Stimulated activated CD4-positive, alpha-beta T cell treated with anti-CD3 and anti-CD28 coated beads, Interleukin-4, amount 100 ng/mL, for 1 hour (primary cell): Measurements from ENCODE around the gene SLC6A13.
"Not testable (repeated sequence)": the region's sequence is repeated elsewhere in the genome, so short reads cannot be mapped to it uniquely, and the experiment has no call there.

ENCODE experiments used
- DNase-seq: peaks from one replicate; pipeline ENCODE4 v3.0.0-alpha.2; 2020

Gene SLC6A13

DNA sequence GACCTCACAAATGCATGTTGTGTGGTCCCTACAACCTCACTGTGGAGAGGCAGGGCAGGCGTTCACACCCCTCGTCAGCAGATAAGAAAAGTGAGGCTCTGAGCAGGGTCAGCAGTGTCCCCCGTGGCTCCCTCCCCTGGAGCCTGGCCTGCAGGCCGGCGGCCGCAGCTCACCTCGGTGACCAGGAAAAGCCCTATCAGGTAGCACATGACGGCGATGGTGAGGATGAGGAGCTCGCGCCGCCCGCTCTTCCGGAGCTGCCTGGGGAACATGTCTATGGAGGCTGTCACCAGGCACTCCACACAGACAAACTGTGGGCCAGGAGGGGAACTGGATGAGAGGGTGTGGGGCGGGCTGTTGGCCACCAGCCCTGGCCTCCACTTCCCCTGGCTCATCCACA lies 66.7 kb downstream of the SLC6A13 start:
- no peak for DNase-seq

DNA sequence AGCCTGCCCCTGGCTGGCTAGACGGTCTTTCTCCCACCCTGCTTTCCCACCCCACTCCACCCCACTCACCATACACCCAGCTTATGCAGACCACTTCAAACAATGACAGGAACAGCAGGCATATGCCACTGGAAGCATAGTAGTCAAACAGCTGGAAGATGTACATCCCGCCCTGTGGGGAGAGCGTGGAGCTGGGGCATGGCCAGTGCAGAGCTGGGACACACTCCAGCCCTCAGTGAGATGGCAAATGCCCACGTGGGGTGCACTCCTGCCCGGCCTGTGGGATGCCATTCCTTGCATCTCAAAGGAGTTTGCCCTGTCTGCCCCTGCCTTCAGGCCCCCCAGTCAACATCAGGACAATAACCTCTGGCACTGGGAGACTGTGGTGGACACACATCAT lies 67.5 kb downstream of the SLC6A13 start:
- no peak for DNase-seq

DNA sequence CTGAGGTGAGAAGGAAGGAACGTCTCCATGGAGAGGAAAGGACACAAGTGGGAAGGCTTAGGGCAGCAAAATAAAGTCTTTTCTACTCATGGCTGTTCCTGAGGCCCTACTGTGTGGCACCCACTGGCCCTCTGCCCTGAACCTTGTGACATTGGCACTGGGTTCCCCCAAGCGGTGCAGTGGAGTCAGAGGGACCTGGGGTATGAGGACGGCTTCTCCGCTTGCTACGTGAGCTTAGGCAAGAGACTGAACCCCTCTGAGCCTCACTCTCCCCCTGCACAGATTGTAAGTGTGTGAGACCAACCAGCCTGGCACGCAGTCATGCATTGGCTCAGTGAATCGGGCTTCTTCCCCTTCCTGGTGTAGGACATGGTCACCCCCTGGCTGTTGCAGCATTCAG lies 68.4 kb downstream of the SLC6A13 start:
- no peak for DNase-seq

DNA sequence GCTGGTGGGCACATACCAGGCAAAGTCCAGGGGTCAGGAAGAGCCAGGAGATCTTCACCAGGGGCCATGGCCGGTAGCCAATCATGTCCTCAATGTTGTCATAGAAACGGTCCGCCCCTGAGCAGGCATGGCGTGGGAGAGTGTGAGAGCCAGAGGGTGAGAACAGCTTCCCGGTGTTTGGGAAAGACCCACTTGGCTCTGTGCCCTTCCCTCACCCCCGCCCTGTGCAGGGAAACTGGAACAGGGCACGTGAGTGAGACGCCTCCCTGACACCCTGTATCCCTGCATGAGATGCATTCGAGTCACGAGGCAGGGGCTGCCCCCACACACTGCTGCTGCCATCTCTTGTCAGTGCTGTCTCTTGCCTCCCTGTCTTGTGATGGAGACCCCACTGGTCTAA lies 69.4 kb downstream of the SLC6A13 start:
- DNase-seq, result no peak

DNA sequence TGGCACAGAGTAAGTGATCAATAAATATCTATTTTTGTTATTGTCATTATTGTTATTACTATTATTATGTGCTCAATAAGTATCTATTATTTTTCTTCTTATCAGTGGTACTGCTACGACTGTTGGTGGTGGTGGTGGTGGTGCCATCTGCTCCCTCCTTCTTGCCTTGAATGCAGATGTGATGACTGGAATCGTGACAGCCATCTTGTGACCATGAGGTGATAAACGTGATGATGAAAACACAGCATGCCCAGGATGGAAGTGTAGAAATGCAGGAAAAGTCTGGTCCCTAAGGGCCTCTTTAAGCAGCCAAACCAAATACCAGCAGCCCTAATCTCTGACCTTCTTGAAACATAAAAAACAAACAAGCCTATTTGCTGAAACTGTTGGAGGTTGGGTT lies 71.1 kb downstream of the SLC6A13 start:
- no peak for DNase-seq

DNA sequence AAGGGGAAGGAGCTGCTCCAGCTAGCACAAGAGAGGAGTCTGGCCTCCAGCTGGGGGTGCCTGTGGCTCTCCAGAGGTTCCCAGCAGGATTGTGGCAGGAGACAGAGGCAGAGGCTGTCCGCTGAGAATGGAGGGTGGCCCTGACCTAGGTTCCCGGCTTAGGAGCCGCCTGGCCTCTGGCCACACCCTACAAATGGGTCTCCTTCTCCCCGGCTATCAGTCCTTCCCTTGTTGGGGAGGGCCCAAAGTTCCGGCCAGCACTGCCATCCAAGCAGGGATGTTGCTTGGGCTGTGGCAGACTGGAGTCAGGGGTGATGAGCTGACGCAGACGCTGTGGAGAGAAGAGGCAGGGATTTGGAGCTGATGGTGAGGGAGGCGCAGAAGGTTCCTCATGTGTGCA lies 71.8 kb downstream of the SLC6A13 start:
- no peak for DNase-seq

DNA sequence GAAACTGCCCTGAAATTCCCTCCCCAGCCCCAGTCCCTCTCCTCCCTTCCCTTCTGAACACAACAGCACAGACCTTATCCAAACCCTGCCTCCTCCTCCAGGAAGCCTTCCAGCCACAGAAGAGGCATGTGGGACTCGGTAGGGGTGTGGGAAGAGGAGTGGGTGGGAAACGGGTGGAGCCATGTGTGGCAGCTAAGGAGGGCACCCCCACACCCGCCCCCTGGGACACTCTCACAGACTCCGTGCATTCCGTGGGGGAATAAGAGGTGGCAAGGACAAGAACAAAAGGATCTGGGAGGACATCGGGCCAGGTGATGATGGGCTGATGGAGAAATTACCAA lies 73.0 kb downstream of the SLC6A13 start:
- no peak for DNase-seq

DNA sequence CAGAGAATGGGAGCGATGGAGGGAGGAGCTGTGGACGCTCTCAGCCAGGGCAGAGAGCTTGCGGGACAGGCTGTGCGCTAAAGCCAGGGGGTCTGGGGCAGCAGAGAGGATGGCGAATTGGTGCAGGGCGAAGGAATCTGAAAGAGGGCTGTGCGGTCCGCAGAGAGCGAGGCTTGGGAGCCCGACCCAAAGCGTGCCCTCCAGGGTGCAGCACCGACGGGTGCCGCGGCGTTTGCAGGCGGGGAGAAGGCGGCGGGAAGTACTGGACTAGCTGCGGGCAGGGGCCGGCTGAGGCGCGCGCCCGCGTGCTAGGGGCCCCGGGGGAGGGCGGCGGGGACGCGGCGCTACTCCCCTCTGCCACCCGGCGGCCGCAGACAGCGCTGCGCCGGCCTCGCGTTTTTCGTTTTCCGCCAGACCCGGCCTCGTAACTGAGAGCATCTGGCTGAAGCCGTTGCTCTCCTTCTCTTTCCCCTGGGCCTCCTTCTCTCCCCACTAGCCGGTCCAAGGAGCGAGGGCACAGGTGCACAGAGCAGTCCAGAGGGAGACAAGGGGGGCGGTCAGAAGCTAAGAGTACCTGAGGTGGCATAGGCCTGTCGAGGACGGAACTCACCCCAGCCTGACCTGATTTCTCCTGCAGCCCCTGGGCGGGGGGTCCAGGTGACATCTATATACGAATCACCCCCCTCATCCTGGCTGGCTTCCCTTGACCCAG lies 73.6 kb downstream of the SLC6A13 start:
- DNase-seq, result peak; percentile 48

DNA sequence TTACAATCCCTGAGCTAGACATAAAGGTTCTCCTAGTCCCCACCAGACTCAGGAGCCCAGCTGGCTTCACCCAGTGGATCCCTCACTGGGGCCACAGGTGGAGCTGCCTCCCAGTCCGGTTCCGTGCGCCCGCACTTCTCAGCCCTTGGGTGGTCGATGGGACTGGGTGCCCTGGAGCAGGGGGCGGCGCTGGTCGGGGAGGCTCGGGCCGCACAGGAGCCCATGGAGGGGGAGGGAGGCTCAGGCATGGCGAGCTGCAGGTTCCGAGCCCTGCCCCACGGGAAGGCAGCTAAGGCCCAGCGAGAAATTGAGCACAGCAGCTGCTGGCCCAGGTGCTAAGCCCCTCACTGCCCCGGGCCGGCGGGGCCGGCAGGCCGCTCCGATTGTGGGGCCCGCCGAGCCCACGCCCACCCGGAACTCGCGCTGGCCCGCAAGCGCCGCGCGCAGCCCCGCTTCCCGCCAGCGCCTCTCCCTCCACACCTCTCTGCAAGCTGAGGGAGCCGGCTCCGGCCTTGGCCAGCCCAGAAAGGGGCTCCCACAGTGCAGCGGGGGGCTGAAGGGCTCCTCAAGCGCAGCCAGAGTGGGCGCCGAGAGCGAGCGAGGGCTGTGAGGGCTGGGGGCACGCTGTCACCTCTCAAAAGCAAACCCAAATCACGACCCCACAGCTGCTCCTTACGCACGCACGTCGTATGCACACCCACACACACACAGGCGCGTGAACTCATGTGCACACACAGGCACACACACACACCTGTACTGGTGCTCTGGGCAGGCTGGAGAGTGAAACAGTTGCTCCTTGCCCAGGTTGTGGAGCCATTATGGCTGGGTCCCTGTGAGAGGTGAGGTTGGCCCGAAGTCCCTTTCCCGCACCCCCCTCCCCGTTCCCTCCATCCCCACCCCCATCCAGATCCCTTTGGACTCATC lies 74.4 kb downstream of the SLC6A13 start:
- DNase-seq, result not testable (repeated sequence)

DNA sequence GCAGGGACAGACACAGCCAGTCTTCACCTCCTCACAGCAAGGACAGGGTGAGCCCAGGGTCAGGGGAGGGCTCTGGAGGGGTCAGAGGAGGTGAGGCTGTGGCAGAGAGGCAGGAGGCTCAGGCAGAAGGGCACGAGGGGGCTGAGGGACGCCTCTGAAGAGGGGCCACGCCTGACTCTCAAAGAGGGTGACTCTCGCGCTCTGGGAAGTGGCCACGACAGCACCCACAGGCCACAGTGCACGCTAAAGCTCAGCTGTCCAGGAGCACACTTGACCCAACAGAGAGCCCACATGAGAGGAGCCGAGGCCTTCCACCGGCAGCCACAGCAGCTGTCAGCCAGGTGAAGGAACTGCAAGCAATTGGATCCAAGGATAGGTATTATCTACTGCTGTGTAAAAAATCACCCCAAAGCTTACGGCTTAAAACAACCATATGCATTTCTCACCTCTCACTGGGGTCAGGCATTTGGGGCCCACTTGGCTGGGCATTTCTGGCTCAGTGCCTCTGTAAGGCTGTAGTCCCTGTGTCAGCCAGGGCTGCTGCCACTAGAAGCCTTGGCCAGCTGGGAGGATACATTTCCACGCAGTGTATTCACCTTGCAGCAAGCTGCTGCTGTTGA lies 76.5 kb downstream of the SLC6A13 start:
- DNase-seq, result no peak

DNA sequence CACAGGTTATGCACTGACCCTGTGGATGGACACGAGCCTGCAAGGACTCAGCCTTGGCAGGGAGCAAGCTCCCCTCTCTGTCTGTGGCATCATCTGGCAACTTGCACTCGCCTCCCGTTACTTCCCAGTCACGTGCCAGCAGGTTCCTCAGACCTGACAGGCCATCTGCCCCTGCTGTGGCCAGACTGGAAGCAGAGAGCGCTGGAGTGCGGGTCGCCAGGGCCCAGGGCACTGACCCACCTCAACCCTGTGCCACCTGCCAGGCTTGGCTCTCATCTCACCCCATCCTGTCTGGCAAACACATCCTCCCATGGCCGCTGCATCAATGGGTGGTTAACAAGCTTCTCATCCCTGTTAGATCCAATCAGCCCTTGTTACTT lies 77.1 kb downstream of the SLC6A13 start:
- DNase-seq, result no peak

DNA sequence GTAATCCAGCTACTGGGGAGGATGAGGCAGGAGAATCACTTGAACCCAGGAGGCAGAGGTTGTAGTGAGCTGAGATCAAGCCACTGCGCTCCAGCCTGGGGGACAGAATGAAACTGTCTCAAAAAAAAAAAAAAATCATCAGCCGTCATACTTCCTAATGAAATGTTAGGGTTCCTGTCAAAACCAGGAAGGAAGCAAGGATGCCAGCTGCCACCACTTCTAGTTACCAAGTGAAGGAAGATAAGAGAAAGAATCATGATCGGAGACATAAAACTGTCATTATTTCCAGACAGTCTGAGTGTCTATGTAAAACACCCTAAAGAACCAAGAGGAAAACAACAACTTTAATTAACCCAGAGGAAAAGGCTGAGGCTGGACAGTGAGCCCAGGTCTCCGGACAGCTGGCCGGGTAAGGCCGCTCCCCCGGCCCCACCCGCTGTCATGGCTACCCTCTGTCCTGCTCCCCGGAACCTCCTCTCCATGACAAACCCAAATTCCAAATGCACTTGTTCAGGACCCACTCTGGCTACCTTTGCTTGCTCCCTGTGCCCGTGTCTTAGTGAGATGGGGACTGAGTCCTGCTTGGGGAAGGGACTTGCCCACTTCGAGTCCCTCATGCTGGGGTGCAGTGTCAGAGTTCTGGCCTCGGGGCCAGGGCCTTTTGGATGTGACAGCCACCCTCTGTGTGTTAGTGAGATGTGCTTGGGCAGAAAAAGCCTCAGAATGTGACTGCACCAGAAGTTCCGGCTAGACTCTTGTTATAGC lies 77.6 kb downstream of the SLC6A13 start:
- no peak for DNase-seq

DNA sequence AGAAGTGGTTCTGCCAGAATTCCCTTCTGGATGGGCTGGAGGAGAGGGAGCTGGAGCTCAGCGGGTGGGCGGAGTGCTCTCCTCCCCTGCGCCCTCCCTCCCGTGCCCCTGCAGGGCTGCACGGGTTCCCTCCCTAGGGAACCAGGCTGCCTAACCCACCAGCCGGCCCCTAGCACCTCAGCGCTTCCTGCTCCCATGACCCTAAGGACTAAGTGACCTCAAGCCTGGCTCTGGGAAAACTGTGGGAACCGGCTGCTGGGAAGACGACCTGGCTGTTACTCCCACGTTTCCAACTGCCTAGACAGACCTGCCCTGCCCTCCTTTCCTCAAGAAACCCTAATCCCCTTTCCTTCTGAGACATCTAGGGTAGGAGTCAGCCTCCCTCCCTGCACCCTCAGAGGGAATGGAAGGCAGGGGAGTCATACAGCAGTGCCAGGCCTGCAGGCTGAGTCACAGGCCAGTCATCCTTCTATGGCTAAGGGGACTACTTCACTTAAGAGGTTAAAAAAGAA lies 80.2 kb downstream of the SLC6A13 start:
- no peak for DNase-seq

DNA sequence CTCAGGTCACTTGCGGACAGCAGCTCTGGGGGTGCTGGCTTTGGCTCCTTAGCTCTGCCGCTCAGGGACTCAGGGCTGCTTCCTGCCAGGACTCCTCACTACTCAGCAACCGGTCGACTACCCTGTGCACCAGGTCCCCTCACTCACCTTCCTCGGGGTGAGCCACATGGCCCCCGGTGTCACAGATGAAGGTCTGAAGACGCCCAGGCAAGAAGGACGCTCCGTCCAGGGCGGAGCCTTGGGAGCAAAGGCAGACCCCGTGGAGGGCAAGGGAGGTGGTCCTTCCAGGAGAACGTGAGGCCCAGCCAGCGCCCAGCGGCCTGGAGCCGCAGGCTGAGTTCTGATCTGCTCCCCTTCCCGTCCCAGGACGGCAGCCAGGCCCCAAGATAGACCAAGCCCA lies 80.7 kb downstream of the SLC6A13 start:
- no peak for DNase-seq

DNA sequence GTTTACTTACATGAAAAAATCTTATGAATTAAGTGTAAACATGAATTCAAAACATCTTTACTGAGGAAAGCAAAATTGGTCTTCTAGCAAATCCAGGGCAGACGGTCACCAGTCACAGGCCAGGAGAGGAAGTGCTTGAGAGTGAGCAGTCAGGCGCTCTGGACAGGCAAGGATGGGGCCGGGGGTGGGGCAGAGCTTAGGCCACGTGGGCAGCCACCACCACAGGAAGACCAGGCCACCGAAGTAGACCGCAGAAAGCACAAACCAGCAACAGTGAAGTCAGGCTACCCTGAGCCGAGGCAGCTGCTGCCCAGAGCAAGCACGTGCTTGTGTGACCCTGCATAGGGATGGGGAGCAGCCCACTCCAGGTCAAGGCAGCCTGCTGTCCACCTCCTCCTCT lies 82.2 kb downstream of the SLC6A13 start:
- no peak for DNase-seq

DNA sequence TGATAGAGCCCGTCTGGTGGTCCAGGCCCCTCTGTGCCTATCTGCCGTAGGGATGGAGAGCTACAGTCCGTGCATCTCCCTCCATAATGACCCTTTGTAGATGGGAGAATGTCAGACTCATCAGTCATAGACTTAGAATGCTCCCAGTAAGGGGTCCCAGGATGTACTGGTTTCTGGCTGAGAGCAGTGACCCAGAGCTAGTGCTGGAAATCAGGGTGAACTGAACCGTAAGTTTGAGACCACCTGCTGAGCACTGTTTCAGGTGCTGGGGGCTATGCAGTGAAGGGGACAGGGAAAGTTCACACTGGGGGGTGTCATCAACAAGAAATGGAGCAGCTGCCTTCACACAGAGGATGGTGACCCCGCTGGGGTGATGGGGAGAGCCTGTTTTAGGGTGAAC lies 82.8 kb downstream of the SLC6A13 start:
- DNase-seq, result no peak

DNA sequence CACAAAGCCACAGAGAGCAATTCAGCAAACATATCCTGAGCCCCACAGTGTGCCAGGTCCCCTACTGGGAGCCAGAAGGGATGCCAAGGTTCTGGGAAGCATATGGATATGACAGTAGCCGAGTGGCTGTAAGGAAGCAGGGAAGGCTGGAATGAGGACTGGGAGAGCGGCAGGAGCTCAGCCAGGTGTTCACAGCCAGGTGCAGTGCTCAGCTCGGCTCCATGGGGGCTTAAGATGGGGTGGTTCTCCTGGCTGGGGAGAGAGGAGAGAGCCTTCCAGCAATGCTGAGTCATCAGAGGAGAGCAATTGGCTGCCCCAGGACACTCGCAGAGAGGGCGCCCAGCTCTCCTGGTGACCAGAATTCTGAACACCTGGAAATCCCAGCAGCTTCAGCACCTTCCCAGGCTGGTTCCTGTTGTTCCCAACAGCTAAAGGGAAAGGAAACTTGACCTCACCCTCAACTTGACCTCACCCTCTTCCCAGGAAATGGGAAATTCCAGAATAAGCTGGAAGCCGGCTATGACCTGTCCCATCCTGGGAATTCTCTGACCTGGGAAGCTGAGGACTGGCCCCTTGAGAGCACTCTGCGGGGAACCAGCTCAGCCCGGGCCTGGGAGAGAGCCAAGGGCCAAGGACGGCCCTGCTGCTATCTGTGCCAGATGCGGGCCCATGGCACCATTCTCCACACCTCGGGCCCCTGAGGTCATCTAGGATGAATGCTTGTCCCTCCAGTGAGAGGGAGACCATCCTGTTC lies 83.3 kb downstream of the SLC6A13 start:
- DNase-seq, result no peak

DNA sequence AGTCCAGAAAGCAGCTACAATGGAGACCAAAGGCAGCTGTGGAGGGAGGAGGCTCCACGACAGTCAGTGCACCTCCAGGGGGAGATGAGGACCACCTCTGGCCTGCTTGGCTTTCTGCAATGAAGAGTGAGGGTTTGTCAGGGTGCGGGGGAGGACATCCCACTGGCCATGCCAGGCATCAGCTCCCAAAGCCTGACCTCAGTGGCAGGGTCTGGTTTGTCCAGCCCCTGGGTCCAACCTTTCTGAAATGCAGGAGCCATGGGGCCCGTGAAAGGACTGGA lies 83.9 kb downstream of the SLC6A13 start:
- DNase-seq, result no peak

DNA sequence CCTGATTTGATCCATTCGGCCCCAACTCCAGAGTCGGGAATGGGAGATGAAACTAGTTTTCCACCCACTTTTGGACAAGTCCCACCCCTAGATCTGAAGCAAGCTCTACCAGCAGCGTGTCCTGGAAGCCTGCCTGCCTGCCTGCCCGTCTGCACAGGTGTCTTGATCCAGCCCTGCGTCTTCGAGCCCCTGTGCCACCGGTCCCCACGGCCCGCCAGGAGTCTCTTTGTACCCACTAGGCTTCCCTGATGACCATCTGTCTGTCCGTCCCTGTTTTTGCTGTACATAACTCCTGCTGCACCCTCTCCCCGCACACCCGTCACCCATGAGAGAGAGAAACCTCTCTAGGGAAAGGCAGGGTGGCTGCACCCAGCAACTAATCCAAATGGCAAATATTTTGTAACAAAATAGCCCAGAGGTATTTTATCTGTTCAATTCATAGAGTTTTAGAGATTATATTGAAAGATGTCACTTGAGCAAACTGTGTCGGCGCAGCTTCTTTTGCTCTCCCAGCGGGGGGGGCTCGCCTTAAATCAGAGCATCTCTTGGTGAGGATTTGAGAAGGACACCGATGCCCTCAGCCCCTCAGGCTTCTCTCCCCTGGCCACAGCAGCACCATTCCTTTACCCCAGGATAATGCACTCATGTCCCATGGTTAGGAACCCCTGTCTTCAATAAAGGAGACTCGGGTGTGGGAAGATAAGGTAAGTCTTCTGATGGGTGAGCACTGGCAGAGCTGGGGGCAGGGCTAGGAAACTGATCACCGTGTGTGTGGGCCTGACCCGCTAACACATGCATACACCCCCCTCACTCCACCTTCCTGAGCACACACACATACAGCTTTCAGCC lies 84.4 kb downstream of the SLC6A13 start:
- DNase-seq, result no peak

DNA sequence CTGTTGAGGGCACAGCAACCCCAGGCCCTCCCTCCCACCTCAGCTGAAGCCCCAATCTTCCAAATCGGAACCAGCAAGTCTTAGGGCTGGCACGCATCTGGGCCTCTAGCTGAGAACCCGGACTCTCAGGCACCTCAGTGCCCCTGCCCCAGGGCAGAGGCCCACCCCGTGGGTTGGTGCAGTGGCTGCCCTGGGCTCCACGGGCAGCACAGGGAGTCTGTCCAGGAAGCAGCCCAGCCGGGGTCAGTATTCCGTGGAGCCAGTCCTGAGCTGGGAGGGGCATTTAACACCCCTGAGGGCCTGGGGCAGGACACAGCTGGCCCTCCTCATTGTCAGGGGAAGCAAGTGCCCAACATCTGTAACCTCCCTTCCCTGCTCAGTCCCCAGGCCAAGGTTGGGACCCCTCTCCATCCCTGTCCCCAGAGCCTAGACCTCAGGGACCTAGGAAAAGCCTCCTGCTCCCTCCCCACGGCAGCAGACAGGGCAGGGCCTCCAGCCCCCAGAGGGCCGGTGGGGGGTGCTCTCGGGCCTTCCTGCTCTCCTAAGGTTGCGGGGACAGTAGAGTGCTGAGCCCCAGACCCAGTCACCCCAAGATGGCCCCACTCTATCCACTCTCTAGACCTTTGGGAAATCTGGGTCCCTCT lies 85.2 kb downstream of the SLC6A13 start:
- DNase-seq, result no peak
